Tibial nerve (tissue), 4 donors: ENCODE results near the gene PANX1.
"Not testable (repeated sequence)": the region's sequence is repeated elsewhere in the genome, so short reads cannot be mapped to it uniquely, and the experiment has no call there.

ENCODE experiments used
- EP300 ChIP-seq, 2 donors: sonication (generic); formaldehyde crosslinking; IDR thresholded peaks; one replicate each; pipeline ENCODE4 v1.6.1; 2017; ENCODE audit warnings: antibody characterized with exemption in 2 of 2, mild to moderate bottlenecking in 1 of 2
- POLR2A ChIP-seq, 2 donors: fragments of 450-650 bp; IDR thresholded peaks; one replicate each; pipeline ENCODE4 v1.6.1; 2017; ENCODE audit warnings: antibody characterized with exemption in 2 of 2, mild to moderate bottlenecking in 2 of 2, moderate library complexity in 2 of 2
- TF ChIP-seq, protein P1 (sequence below), 5 experiments: fragments of 200-600 bp in 3 of 5; fragments of 450-650 bp in 2 of 5; sonication (generic) in 3 of 5; IDR thresholded peaks; one replicate each; pipeline ENCODE4 v1.5.1; 2016 to 2019; ENCODE audit warnings: antibody characterized with exemption in 5 of 5, mild to moderate bottlenecking in 3 of 5, moderate library complexity in 2 of 5

GRCh38 chr11:94120516-94120915 lies 8.1 kb upstream of the PANX1 start:
- TF ChIP-seq, protein P1, sequence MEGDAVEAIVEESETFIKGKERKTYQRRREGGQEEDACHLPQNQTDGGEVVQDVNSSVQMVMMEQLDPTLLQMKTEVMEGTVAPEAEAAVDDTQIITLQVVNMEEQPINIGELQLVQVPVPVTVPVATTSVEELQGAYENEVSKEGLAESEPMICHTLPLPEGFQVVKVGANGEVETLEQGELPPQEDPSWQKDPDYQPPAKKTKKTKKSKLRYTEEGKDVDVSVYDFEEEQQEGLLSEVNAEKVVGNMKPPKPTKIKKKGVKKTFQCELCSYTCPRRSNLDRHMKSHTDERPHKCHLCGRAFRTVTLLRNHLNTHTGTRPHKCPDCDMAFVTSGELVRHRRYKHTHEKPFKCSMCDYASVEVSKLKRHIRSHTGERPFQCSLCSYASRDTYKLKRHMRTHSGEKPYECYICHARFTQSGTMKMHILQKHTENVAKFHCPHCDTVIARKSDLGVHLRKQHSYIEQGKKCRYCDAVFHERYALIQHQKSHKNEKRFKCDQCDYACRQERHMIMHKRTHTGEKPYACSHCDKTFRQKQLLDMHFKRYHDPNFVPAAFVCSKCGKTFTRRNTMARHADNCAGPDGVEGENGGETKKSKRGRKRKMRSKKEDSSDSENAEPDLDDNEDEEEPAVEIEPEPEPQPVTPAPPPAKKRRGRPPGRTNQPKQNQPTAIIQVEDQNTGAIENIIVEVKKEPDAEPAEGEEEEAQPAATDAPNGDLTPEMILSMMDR (IDR thresholded peaks at IDR 0.05): not testable (repeated sequence)
- TF ChIP-seq POLR2A, EP300 (IDR thresholded peaks at IDR 0.05): not testable (repeated sequence)
